Peyer's patch (tissue), 4 donors: ENCODE data around the gene ARPP21.

Experiments
- CTCF ChIP-seq, 6 experiments: fragments of 450-650 bp in 4 of 6; fragments of 200-600 bp in 2 of 6; sonication (generic) in 1 of 6; IDR thresholded peaks; one replicate each; pipeline ENCODE4 v1.5.1; 2017 to 2019; ENCODE audit warnings: antibody characterized with exemption in 6 of 6, mild to moderate bottlenecking in 3 of 6, moderate library complexity in 1 of 6
- POLR2A ChIP-seq, 2 donors: fragments of 450-650 bp; IDR thresholded peaks; one replicate each; pipeline ENCODE4 v1.5.1; 2017; ENCODE audit warnings: antibody characterized with exemption in 2 of 2, mild to moderate bottlenecking in 2 of 2, moderate library complexity in 2 of 2

- TF ChIP-seq CTCF (IDR thresholded peaks at IDR 0.05), result no peak
- no peak for TF ChIP-seq POLR2A (IDR thresholded peaks at IDR 0.05)
These were observed 70.4 kb downstream of the ARPP21 start for GRCh38 chr3:35709691-35710090.
